SU-DHL-6 (cell line): ENCODE data around the gene RAB31.

Source experiments
- H2AFZ ChIP-seq: fragments of 200-600 bp; sonication (generic); 2 replicates; pipeline ENCODE4 v1.6.1; 2014; ENCODE audit warnings: low read depth, mild to moderate bottlenecking, moderate library complexity, mixed read lengths, antibody characterized with exemption, low read length; ENCODE audit not compliant: severe bottlenecking
- H3F3A ChIP-seq: fragments of 200-600 bp; shearing (Covaris generic); 2 replicates; pipeline ENCODE4 v1.6.0; 2016; ENCODE audit warnings: antibody characterized with exemption, mild to moderate bottlenecking; ENCODE audit not compliant: insufficient read depth
- H3K27ac ChIP-seq: fragments of 200-600 bp; sonication (generic); 2 replicates; pipeline ENCODE4 v1.5.1; 2016; ENCODE audit warnings: low read depth, mild to moderate bottlenecking, low read length, moderate library complexity, mixed read lengths
- H3K27me3 ChIP-seq: fragments of 200-600 bp; sonication (generic), shearing (Covaris generic); 2 replicates; pipeline ENCODE4 v1.6.0; 2014; ENCODE audit warnings: mild to moderate bottlenecking, low read length
- H3K36me3 ChIP-seq: fragments of 200-600 bp; sonication (generic); 2 replicates; pipeline ENCODE4 v1.6.1; 2014; ENCODE audit warnings: mild to moderate bottlenecking, low read length, mixed read lengths
- H3K4me2 ChIP-seq: fragments of 300-600, 200-600 bp; shearing (Covaris generic), sonication (generic); 2 replicates; pipeline ENCODE4 v1.6.0; 2014; ENCODE audit warnings: low read length, low read depth, mild to moderate bottlenecking; ENCODE audit not compliant: poor library complexity, severe bottlenecking
- H3K4me3 ChIP-seq: fragments of 200-600 bp; sonication (generic); 2 replicates; pipeline ENCODE4 v1.5.1; 2014; ENCODE audit warnings: antibody characterized with exemption, low read length, mild to moderate bottlenecking, mixed read lengths; ENCODE audit not compliant: insufficient read depth, poor library complexity, severe bottlenecking
- H3K79me2 ChIP-seq: fragments of 200-600 bp; sonication (generic); 2 replicates; pipeline ENCODE4 v1.6.1; 2014; ENCODE audit warnings: mild to moderate bottlenecking, low read length, moderate library complexity; ENCODE audit not compliant: insufficient read depth
- H3K9ac ChIP-seq: fragments of 200-600 bp; sonication (generic); 2 replicates; pipeline ENCODE4 v1.7.0; 2014; ENCODE audit warnings: mild to moderate bottlenecking, low read length
- H3K9me2 ChIP-seq: fragments of 200-600 bp; sonication (generic); replicated peaks from 2 replicates; pipeline ENCODE4 v1.6.1; 2014; ENCODE audit warnings: low read length; ENCODE audit not compliant: insufficient read depth
- H3K9me3 ChIP-seq: fragments of 200-600 bp; sonication (generic); 2 replicates; pipeline ENCODE4 v1.6.1; 2014; ENCODE audit warnings: low read length, mixed read lengths; ENCODE audit not compliant: insufficient read depth
- H4K20me1 ChIP-seq: fragments of 200-600 bp; sonication (generic); 2 replicates; pipeline ENCODE4 v1.6.1; 2014; ENCODE audit warnings: low read depth, mild to moderate bottlenecking, antibody characterized with exemption, low read length, moderate library complexity, mixed read lengths
- EZH2phosphoT487 ChIP-seq: fragments of 200-600 bp; sonication (generic), shearing (Covaris generic); conservative IDR thresholded peaks from 2 replicates; pipeline ENCODE4 v1.6.1; 2018; ENCODE audit warnings: mild to moderate bottlenecking, antibody characterized with exemption, low read length, moderate library complexity, mixed read lengths
- TF ChIP-seq, protein P1 (sequence below): fragments of 200-600 bp; sonication (generic); IDR thresholded peaks from one replicate; pipeline ENCODE4 v1.5.1; 2017; ENCODE audit warnings: antibody characterized with exemption, mild to moderate bottlenecking, low read length, moderate library complexity; ENCODE audit not compliant: insufficient read depth, poor library complexity, severe bottlenecking

RAB31 gene

DNA sequence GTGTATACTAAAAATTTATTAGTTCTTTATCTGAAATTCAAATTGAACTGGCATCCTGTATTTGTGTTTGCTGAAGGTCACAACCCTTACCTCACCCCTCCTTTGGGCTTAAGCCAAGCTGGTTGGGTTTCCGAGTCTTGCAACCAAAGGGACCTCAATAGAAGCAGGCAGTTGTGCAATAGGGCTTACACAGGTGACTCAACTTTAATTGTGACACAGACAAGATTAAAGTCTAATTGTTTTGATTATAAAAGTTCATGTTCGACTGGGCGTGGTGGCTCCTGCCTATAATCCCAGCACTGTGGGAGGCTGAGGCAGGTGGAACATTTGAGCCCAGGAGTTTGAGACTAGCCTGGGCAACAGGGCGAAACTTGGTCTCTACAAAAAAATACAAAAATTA is 71.5 kb downstream of the RAB31 start:
- H3K36me3 ChIP-seq = no peaks in the 10 kb centered on the region
- TF ChIP-seq EZH2phosphoT487 = no peak
- TF ChIP-seq, protein P1, sequence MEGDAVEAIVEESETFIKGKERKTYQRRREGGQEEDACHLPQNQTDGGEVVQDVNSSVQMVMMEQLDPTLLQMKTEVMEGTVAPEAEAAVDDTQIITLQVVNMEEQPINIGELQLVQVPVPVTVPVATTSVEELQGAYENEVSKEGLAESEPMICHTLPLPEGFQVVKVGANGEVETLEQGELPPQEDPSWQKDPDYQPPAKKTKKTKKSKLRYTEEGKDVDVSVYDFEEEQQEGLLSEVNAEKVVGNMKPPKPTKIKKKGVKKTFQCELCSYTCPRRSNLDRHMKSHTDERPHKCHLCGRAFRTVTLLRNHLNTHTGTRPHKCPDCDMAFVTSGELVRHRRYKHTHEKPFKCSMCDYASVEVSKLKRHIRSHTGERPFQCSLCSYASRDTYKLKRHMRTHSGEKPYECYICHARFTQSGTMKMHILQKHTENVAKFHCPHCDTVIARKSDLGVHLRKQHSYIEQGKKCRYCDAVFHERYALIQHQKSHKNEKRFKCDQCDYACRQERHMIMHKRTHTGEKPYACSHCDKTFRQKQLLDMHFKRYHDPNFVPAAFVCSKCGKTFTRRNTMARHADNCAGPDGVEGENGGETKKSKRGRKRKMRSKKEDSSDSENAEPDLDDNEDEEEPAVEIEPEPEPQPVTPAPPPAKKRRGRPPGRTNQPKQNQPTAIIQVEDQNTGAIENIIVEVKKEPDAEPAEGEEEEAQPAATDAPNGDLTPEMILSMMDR = no peak
- no peaks in the 10 kb centered on the region for H4K20me1 ChIP-seq
- H2AFZ ChIP-seq = no peak overlapping the region
- H3K9ac ChIP-seq = no peak overlapping the region
- no peaks in the 10 kb centered on the region for H3K9me2 ChIP-seq
- H3K27me3 ChIP-seq = no peaks in the 10 kb centered on the region
- no peak overlapping the region for H3K4me2 ChIP-seq
- no peaks in the 10 kb centered on the region for H3F3A ChIP-seq
- H3K9me3 ChIP-seq = no peaks in the 10 kb centered on the region
- H3K79me2 ChIP-seq = no peaks in the 10 kb centered on the region
- no peak overlapping the region for H3K27ac ChIP-seq
- H3K4me3 ChIP-seq = no peak overlapping the region

DNA sequence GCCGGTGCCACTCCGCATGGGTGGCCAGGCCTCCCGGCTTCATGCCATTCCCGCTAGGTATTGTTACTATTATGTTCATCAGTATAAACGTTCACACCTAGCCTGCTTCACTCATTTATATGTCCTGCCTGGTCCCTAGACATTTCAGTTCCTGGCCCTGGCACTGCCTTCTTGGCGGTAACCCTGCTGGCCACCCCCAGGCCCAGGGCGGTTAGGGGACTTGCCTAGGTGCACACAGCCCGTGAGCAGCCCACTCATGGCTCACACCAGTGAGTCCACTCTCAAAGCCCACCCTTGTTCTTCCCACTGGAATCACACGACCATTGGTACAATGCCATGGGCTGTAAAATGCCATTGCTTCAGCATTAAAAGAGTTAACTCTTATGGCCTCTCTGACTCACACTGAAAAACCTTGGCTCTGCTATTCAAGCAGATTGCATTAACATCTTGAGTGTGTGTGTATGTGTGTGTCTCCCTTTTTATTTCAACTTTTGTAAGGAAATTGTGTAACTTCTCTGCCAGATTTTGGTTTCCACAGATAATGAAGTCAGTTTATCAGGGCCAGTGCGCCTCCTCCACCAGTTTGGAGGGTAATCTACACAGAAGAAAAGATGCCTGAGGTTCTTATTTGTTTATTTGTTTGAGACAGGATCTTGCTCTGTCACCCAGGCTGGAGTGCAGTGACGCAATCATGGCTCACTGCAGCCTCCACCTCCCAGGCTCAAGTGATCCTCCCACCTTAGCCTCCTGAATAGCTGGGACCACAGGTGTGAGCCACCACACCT is 74.2 kb downstream of the RAB31 start:
- H4K20me1 ChIP-seq = no peaks in the 10 kb centered on the region
- no peaks in the 10 kb centered on the region for H3K36me3 ChIP-seq
- H3K4me3 ChIP-seq = no peak overlapping the region
- H3K9me3 ChIP-seq = no peaks in the 10 kb centered on the region
- no peaks in the 10 kb centered on the region for H3K27me3 ChIP-seq
- no peak for TF ChIP-seq EZH2phosphoT487
- TF ChIP-seq, protein P1 = no peak
- H3K9me2 ChIP-seq = no peaks in the 10 kb centered on the region
- H3K9ac ChIP-seq = no peak overlapping the region
- no peak overlapping the region for H3K4me2 ChIP-seq
- H3K79me2 ChIP-seq = no peaks in the 10 kb centered on the region
- H2AFZ ChIP-seq = no peak overlapping the region
- no peak overlapping the region for H3K27ac ChIP-seq
- no peaks in the 10 kb centered on the region for H3F3A ChIP-seq

- H4K20me1 ChIP-seq = no peaks in the 10 kb centered on the region
- no peak overlapping the region for H3K9ac ChIP-seq
- no peak overlapping the region for H3K4me3 ChIP-seq
- no peak overlapping the region for H2AFZ ChIP-seq
- H3K4me2 ChIP-seq = no peak overlapping the region
- no peak overlapping the region for H3K27ac ChIP-seq
- no peaks in the 10 kb centered on the region for H3K36me3 ChIP-seq
- H3K9me3 ChIP-seq = no peaks in the 10 kb centered on the region
- TF ChIP-seq, protein P1 = no peak
- TF ChIP-seq EZH2phosphoT487 = no peak
- H3F3A ChIP-seq = no peaks in the 10 kb centered on the region
- H3K79me2 ChIP-seq = no peaks in the 10 kb centered on the region
- H3K9me2 ChIP-seq = no peaks in the 10 kb centered on the region
- H3K27me3 ChIP-seq = no peaks in the 10 kb centered on the region
These were observed 78.5 kb downstream of the RAB31 start for GRCh38 chr18:9786631-9787030.
